Measurements from ENCODE around the gene BARD1.

BARD1 gene

GRCh38 chr2:214775971-214776370 is 33.5 kb downstream of the BARD1 start:
- TF ChIP-seq CTCF (IDR thresholded peaks at IDR 0.05; ENCODE audit: borderline replicate concordance, control extremely low read depth, extremely low read depth, insufficient read depth, missing control alignments) = no peak
- no peak for DNase-seq (ENCODE audit: low spot score)
- in situ Hi-C loops (cut with MboI; ENCODE audit: low sequenced_read_pairs, unreplicated experiment) = no loop called here

DNA sequence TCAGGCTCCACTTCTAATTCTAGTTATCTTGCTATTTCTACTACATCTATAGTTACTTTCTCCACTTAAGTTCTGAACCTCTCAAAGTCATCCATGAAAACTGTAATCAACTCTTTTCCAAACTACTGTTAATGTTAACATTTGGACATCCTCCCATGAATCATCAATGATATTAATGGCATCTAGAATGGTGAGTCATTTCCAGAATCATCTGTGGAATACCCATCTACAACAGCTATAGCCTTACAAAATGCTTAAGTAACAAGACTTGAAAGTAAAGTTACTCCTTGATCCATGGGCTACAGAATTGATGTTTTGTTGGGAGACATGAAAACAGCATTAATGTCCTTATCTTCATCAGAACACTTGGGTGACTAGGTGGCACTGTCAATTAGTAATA is 35.4 kb downstream of the BARD1 start:
- TF ChIP-seq CTCF (IDR thresholded peaks at IDR 0.05; ENCODE audit: borderline replicate concordance, control extremely low read depth, extremely low read depth, insufficient read depth, missing control alignments) = no peak
- in situ Hi-C loops (cut with MboI; ENCODE audit: low sequenced_read_pairs, unreplicated experiment) = no loop called here

GRCh38 chr2:214772443-214773015 is 37.0 kb downstream of the BARD1 start:
- in situ Hi-C loops (cut with MboI; ENCODE audit: low sequenced_read_pairs, unreplicated experiment) = no loop called here
- DNase-seq (ENCODE audit: low spot score) = no peak
- TF ChIP-seq CTCF (IDR thresholded peaks at IDR 0.05; ENCODE audit: borderline replicate concordance, control extremely low read depth, extremely low read depth, insufficient read depth, missing control alignments) = no peak

More for the DNA sequence above, 35.4 kb downstream of the BARD1 start:
- DNase-seq (ENCODE audit: low spot score) = no peak

DNA sequence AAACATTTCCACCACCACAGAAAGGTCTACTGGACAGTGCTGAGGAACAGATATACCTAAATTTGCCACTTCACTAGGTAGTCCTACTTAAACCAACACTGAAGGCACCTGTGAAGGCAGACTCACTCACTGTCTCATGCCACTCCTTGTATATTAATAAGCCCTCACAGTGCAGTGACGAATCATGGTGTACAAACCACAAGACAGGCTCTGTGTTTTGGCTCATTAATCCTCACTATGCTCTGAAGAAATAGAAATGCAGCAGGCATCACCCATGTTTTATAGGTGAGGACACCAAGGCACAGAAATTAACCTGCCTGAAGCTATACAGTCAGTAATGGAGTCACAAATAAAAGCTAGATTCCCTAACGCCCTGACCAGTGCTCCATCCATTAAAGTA is 44.3 kb downstream of the BARD1 start:
- in situ Hi-C loops (cut with MboI; ENCODE audit: low sequenced_read_pairs, unreplicated experiment) = no loop called here
- no peak for TF ChIP-seq CTCF (IDR thresholded peaks at IDR 0.05; ENCODE audit: borderline replicate concordance, control extremely low read depth, extremely low read depth, insufficient read depth, missing control alignments)
- DNase-seq (ENCODE audit: low spot score) = no peak

DNA sequence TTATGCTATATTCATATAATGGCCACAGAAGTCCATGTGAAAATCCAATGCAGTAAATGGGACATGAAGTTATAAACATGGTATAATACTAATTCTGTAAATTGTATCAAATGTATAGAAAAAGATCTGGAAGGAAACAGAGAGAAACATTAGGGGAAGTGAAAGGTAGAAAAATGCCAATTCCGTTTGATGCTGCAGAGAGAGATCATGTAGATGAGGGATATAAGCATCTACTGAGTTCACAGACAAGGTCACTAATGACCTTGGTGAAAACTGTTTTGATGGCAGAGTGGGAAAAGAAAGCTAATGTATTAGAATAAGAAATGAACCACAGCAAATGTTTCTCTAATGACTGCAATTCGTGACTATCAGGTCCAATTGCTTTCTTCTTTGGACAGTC is 56.0 kb downstream of the BARD1 start:
- TF ChIP-seq CTCF (IDR thresholded peaks at IDR 0.05; ENCODE audit: borderline replicate concordance, control extremely low read depth, extremely low read depth, insufficient read depth, missing control alignments) = no peak
- DNase-seq (ENCODE audit: low spot score) = no peak
- in situ Hi-C loops (cut with MboI; ENCODE audit: low sequenced_read_pairs, unreplicated experiment) = no loop called here

GRCh38 chr2:214750529-214750928 is 59.0 kb downstream of the BARD1 start:
- TF ChIP-seq CTCF (IDR thresholded peaks at IDR 0.05; ENCODE audit: borderline replicate concordance, control extremely low read depth, extremely low read depth, insufficient read depth, missing control alignments) = no peak
- DNase-seq (ENCODE audit: low spot score) = no peak
- in situ Hi-C loops (cut with MboI; ENCODE audit: low sequenced_read_pairs, unreplicated experiment) = no loop called here
